GDM1 (cell line): ENCODE data around the gene DDC.

ENCODE experiments used
- DNase-seq: peaks from one replicate; lab custom pipeline; 2025; lab: John Stamatoyannopoulos, UW

DDC gene

GRCh38 chr7:50412973-50413372 is 152.2 kb downstream of the DDC start:
- DNase-seq: no peak

GRCh38 chr7:50411332-50411731 is 153.9 kb downstream of the DDC start:
- no peak for DNase-seq

GRCh38 chr7:50409856-50410745 is 155.1 kb downstream of the DDC start:
- no peak for DNase-seq
